Ureter (tissue), 1 donor: ENCODE data around the gene EFHD1. TPM values are rescaled to one million over a fixed set of nuclear protein-coding genes. Genes with fewer than 3 reads are reported as not detected.
"Not testable (repeated sequence)": the region's sequence is repeated elsewhere in the genome, so short reads cannot be mapped to it uniquely, and the experiment has no call there.

Experiments
- DNase-seq: peaks from one replicate; pipeline ENCODE4 v3.0.0-alpha.2; 2020; ENCODE audit warnings: low spot score
- total RNA-seq: library from RNA; stranded (reverse); gene quantifications from one replicate; pipeline ENCODE4 v1.2.4, GENCODE V29; 2023
- donor health status: DM: yes; HTN: yes; CAD: no.

EFHD1 gene
- total RNA-seq, 1 donor from 2014 or later, result 15.9 TPM

DNA sequence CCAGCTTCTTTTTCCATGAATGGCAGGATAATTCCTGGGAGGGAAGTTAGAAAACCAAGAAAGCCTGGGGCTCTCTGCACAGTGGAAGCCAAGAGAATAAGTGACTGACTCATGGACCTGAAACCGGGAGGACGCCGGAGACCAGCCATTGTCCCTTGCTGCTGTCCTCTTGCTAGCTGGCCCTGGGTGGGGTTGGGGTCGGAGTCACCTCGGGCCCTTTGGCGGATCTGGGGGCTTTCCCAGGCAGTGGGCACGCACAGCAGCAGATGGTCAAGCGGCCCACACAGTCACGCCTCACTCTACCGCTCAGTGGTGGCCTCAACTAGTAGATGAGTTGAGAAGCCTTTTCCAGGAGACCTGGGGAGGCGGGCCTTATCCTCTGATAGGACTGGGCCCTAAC lies 15.6 kb downstream of the EFHD1 start:
- no peak for DNase-seq

DNA sequence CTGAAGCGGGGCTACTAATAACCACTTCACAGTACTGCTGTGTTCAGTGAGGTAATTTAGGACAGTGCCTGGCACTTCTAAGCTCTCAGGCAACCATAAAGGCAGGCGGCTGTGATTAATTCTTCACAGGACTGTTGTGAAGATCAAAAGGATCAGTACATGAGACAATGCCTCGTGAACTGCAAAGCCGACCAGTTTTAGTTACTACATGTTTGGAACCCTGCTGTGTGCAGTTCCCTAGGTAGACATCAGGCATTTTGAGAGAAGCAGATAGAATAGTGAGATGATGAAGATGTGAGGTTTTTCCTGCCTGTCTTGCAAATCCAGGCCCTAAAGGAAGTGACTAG lies 19.1 kb downstream of the EFHD1 start:
- no peak for DNase-seq

DNA sequence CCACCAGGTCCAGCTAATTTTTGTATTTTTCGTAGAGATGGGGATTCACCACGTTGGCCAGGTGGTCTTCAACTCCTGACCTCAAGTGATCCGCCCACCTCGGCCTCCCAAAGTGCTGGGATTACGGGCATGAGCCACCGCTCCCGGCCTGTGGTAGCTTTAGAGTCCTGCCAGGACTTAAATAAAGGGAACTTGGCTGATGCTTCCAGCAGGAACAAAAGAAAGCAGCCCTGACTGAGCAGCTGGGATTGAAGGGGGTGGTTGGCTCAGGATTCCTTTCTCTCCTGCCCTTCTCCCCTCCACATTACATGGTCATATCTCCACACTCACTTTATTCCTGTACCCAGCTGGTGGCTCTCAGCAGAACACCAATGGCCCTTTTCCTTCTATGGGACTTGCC lies 20.0 kb downstream of the EFHD1 start:
- no peak for DNase-seq

DNA sequence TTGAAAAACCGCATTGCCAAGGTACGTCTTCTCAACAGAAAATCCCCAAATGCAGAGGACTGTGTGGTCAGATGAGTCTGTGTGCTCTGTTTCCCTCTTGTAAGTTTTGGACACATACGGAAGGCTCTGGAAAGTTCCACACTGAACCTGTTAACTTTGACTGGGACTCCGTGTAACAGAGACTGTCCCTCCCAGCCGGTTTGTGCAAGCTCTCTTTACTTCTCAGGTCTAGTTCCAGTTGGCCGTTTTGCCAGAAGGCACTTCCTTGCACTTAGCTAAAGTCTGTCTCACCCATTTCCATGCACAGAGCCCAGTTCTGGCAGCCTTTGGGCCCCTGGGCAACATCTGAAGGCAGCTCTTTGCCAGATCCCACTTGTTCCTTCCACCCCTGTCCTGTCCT lies 22.0 kb downstream of the EFHD1 start:
- no peak for DNase-seq

DNA sequence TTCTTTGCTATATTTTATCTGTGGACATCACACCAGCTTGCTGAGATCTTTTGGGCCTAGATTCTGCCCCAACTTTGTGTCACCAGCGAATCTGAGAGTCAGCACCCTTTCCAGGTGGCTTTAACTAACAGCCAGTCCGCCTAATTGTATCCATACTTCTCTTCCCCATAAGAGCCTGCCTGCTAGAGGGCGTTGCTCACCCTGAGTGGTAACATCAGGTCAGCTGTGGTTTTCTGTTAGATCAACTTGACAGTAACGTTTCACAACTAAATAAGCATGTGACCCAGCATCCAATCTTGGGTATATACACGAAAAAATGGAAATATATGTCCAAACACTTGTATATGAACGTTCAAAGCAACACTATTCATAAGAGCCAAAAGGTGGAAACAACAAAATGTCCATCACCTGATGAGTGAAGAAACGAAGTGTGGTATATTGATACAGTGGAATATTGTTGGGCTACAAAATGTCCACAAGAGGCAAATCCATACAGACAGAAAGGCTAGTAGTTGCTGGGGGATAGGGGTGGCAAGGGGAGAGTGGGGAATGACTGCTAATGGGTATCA lies 24.9 kb downstream of the EFHD1 start:
- DNase-seq, result no peak

DNA sequence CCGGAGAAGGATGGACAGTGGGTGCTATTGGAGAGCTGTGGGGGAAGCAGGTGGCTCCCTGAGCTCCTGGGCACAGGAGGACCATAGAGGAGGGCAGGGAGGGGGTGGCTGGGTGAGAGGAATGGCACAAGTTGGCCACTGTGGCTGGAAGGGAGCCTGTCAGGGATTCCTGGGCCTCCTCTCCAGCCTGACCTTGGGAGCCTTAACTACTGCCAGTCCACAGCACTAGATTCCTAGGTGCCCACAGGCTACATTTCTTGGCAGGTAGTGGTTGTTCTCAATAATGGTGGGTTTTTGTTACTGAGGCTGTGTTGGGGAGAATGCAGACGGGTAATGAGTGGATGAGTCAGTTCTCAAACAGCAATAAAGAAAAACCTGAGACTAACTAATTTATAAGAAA lies 26.0 kb downstream of the EFHD1 start:
- no peak for DNase-seq

DNA sequence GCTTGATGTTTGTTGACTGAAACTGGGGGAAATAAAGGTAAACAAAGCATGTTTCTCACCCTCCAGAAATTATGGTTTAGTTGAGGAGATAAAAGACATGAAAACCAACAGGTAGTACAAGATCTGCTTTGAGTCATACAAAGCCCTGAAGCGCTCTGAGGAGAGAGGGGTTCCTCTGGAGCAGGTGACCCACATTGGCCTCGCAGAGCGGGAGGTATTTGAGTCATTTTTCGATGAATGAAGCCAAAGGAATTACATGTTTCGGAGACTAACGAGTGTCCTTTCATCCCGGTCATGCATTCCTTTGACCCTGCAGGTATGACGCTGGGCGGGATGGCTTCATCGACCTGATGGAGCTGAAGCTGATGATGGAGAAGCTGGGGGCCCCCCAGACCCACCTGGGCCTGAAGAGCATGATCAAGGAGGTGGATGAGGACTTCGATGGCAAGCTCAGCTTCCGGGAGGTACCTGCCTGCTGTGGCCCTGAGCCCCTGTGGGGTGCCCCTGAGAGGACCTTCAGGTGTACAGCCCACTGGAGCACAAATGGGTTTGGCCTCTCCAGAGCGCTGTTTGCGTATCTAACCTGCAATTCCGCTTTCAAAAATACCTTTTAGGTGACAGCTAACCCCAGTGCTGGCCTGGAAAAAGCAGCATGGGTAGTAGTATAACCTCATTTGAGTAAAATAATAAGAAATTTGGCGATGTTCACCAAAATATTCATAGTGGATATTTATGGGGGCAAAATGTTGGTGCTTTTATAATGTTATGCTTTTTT lies 29.3 kb downstream of the EFHD1 start:
- no peak for DNase-seq

DNA sequence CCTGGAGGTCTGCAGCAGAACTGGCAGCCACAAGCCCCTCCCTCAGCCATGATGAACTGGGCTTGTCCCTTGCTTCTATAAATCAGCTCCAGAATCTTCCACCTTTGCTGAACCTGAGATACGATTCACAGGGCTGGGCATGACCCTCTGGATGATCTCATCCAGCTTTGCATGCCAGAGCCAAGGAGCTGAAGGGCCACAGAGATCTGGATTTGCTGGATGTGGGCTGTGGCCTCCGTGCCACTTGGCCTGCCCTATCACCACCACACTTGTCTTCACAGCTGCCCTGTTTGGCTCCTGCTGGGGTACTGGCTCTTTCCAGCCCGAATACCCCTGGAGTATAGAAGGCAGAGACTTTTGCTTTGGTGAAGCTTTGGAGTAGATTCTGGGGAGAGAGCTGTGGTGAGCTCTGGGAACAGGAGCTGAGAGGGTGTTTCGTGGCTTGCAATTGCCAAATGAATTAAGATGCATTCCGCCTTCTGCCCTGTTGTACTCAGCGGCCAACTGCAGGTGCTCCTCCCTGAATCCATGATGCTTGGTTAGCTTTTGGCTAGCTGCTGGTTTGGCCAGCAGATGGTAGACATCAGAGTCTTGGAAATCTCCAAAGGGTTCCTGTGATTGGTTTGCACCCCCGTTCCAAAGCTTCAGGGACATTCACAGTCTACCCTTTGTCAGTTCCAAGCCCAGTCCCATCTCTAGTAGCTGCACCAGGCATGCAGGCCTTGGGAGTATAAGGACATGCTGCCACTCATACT lies 32.8 kb downstream of the EFHD1 start:
- no peak for DNase-seq

DNA sequence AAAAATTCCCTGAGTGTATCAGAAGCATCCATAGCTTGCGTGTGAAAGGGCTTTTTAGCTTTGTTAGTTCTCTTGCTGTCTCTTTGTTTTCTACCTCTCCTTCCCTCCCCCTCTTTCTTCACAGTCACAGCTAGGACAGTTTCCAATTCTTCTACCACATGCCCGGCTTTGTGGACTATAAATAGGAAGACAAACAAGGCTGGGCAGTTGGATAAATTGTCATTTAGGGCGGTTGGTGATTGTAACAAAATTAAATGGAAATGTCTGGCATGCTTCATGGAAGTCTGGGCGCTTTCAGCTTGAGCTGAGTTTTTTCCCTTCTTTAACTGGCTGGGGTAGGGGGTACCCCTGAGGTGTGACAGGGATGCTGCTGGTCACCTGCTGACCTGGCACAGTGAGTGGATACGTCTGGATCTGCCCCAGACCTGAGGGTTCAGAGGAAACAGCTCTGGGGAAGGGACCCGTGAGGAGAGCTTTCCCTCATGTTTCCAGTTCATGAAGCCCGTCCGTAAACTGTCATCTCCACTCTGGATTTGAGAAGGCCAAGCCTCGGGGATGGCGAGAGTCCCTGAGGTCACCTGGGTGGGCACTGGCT lies 34.7 kb downstream of the EFHD1 start:
- no peak for DNase-seq

DNA sequence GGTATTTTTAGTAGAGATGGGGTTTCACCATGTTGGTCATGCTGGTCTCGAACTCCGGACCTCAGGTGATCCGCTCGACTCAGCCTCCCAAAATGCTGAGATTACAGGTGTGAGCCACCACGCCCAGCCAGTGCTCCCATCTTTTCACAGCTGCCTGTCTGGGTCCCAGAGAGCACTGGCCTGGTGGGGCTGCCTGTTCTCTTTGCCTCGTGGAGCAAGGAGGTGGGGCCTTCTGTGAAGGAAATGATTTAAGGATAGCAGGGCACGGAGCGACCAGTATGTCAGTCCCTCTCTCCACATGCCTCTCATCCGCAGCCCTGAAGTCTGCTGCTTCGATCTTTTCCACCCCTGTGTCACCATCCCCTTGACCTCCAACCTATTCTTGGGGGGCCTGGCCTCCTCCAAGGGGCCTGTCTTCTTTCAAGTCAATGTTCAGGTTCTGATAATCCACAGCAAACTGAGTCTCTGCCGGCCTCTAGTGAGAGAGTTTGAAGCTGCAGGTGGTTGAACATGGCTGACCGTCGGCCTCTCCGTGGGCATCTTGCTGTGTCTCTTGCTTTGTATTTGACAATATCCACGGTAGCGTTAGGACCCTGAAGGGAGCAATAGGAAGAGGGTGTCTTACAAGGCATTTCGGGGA lies 35.5 kb downstream of the EFHD1 start:
- no peak for DNase-seq

DNA sequence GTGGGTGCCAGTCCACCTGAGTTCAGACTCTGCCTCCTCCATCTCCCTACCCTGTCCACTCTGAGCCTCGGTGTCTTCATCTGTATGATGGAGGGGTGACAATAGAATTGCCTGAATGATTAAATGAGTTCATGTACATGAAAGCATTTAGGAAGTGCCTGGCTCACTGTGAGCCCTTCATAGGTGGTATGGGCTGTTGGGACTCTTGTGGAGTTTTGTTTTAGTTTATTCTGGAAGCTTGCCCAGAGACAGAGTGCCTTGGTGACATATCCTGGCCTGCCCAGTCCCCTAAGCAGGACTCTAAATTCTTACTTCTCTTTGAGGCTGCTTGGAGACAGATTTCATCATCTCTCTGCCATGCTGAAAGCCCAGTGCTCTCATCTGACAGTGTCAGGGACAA lies 39.2 kb downstream of the EFHD1 start:
- DNase-seq, result no peak

DNA sequence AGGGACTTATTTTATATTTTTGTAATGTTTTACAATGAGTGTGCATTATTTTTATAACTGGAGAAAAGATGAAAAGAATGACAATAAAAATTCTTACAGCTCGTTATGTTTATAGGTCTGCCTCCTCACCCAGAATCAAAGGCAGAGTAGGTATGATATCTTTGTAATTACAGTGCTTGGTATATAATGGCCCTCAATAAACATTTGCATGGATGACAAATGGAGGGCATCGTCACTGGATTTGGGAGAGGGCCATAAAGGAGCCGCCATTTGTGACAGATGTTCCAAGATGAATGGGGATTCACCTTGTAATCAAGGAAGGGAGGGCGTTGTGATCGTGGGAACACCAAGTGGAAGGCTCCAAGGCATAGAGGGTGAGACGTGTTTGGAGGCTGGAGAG lies 41.1 kb downstream of the EFHD1 start:
- DNase-seq, result no peak

DNA sequence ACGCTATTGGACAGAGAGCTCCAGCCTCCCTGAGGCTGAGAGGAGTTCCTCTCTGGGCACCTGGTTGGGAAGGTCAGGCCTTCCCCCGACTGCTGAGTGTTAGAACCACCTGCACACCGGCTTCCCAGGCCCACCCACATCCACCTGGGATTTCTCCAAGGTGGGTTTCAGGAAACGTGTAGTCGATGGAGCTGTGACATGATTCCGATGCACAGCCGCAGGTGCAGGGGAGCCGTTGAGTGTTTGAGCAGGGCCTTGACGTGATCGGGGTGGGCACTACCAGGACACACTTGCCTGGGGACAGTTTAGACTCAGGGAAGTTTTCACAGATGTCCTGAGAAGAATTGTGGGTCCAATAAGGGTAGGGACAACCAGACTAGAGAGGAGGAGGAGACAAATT lies 42.0 kb downstream of the EFHD1 start:
- DNase-seq, result no peak

DNA sequence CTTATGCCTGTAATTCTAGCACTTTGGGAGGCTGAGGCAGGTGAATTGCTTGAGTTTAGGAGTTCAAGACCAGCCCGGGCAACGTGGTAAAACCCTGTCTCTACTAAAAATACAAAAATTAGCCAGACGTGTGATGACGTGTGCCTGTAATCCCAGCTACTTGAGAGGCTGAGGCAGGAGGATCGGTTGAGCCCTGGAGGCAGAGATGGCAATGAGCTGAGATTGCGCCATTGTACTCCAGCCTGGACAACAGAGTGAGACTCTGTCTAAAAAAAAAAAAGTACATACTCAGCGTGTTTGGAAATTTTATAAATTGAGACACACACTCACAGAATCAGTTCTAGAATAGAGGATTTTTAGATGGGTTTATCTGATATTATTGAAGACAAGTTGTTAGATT lies 46.6 kb downstream of the EFHD1 start:
- no peak for DNase-seq

DNA sequence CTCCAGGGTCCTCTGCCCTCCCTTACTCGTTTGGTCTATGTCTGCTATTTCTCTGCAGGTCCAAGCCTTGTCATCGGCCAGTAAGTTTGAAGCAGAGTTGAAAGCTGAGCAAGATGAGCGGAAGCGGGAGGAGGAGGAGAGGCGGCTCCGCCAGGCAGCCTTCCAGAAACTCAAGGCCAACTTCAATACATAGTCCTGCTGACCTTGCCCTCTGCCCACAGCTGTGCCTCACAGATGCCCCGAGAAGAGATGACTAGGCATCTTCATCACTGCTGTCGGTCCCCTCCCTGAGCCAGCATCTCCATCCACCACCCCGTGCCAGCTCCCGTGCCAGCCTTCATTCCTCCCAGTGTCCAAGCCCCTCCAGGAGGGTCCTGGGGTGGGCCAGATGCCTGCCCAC lies 48.1 kb downstream of the EFHD1 start:
- no peak for DNase-seq

DNA sequence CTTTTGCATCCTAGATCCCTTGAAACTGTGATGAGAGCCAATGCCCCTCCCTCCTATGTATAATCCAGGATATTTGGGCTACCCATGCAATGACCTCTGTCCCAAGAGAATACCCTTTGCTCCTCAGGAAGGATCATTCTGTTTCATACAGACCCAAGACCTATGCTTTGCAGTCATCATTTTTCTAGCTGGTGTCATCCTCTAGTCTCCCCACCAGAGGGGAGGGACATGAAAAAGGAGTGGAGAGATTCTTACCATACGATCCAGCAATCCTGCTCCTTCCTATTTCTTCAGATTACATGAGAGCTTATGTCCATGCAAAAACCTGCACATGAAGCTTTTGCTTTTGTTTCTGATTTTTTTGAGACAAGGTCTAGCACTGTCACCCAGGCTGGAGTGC lies 50.0 kb downstream of the EFHD1 start:
- DNase-seq, result no peak

DNA sequence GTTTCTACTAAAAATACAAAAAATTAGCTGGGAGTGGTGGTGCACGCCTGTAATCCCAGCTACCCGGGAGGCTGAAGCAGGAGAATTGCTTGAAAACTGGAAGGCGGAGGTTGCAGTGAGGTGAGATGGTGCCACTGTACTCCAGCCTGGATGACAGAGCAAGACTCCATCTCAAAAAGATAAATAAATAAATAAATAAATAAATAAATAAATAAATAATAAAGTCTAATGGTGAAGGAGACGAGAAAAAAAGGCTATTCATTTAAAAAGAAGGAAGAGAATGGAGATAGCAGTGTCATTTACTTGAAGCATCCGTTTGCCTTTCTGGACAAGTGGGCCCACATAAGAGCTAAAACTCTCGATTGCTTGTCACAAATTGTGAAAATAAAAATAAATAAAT lies 52.0 kb downstream of the EFHD1 start:
- DNase-seq, result not testable (repeated sequence)

DNA sequence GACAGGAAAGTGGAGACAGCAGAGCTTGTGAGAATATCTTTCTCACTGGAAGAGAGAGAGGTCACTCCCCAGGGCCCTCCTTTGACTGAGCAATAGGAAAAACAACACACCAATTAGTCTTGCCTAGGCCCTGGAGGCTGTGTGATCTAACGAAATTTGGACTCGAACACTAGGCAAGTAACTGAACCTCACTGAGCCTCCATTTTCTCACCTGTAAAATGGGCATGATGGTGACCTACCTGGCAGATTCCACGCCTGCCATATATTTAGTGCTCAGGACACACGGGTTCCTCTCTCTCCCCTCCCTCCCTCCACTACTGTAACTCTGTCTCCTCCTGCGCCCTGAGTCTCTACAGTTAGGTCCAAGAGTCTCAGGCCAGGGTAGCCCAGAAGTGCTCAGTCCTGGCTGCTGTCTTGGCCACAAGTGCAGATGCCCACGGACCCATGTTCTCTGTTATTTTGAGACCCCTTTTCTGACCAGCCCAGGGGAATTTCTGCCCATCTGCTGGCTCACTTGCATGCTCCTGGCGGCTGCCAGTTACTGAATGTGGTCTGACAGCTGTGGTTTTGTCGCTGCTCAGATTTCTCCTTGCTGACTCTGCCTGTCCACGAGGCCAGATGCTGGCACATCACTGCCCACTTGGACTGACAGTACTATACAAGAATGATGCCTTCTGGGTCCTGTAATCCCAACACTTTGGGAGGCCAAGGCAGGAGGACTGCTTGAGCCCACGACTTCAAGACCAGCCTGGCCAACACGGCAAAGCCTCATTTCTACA lies 54.2 kb downstream of the EFHD1 start:
- DNase-seq, result no peak

DNA sequence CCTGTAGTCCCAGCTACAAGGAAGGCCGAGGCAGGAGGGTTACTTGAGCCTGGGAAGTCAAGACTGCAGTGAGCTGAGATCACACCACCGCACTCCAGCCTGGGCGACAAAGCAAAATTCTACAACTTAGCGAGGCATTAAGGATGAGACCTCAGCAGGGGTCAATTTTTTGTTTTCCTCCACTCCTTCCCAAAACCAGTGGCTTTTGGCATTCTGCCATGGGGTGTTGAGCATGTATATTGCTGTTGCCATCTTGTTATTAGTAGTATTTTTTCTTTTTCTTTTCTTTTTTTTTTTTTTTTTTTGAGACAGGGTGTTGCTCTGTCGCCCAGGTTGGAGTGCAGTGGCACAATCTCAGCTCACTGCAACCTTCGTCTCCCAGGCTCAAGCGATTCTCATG lies 54.8 kb downstream of the EFHD1 start:
- DNase-seq, result no peak

DNA sequence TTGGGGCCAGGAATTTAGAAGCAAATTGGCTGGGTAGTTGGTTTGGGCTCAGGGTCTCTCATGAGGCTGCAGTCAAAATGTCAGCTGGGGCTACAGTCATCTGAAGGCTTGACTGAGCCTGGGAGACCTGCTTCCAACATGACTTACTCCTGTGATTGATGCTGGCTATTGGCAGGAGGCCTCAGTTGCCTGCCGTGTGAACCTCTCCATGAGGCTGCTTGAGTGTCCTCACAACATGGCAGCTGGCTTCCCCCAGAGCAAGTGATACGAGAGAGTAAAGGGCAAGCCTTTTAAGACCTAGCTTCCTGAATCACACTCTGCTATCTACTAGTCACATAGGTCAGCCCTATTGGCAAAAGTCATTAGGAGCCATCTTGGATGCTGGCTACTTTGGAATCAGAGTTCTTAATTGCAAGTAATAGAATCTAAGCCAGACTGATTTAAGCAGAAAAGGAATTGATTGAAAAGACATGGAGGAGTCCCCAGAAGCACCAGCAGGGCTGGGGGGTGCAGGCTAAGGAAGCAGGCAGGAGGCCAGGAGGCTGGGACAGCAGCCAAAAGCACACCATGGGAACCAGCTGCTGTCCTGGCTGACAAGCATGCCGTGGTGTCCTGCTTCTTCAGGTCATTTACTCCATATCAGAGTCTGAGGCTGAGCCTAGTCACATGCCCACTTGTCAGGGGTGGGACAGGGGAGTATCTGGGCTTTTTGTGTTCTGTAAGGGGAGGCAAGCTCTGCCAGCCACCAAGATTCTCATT lies 55.9 kb downstream of the EFHD1 start:
- no peak for DNase-seq

DNA sequence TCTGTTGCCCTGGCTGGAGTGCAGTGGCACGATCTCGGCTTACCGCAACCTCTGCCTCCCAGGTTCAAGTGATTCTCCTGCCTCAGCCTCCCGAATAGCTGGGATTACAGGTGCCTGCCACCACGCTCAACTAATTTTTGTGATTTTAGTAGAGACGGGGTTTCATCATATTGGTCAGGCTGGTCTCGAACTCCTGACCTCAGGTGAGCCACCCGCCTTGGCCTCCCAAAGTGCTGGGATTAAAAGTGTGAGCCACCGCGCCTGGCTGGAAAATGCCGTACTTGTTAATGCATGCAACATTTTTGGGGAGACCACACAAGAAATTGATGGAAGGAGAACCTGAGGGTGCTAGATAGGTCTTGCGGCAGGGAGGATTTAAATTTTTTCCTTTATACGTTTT lies 57.7 kb downstream of the EFHD1 start:
- not testable (repeated sequence) for DNase-seq
